Retinal pigment epithelial cell (primary cell): ENCODE results near the gene ADAMTS16.

Experiments
- DNase-seq: peaks from one replicate; pipeline ENCODE4 v3.0.0-alpha.2; 2010; ENCODE audit warnings: low read depth
- H3K4me3 ChIP-seq: 2 replicates; pipeline ENCODE4 v1.5.1; 2011; ENCODE audit warnings: mild to moderate bottlenecking, low read length, control low read depth, moderate library complexity
- CTCF ChIP-seq: conservative IDR thresholded peaks from 2 replicates; pipeline ENCODE4 v1.5.1; 2011; ENCODE audit warnings: low read depth, low read length, control low read depth, inconsistent platforms

The ADAMTS16 gene

GRCh38 chr5:5270161-5270560, 130.0 kb downstream of the ADAMTS16 start:
- no peak overlapping the region for H3K4me3 ChIP-seq
- no peak for DNase-seq
- no peak for TF ChIP-seq CTCF

GRCh38 chr5:5270958-5271785, 131.0 kb downstream of the ADAMTS16 start:
- peak; percentile 4 for TF ChIP-seq CTCF
- peak overlapping the region; percentile 25 for H3K4me3 ChIP-seq
- peak; percentile 50 for DNase-seq

- DNase-seq: peak; percentile 69
- H3K4me3 ChIP-seq: peak overlapping the region; percentile 25
- TF ChIP-seq CTCF: no peak
These were observed 131.7 kb downstream of the ADAMTS16 start for GRCh38 chr5:5271786-5272321.

- TF ChIP-seq CTCF: no peak
- no peak overlapping the region for H3K4me3 ChIP-seq
- DNase-seq: no peak
These were observed 133.3 kb downstream of the ADAMTS16 start for GRCh38 chr5:5273398-5273797.

- no peak for TF ChIP-seq CTCF
- no peak for DNase-seq
- no peak overlapping the region for H3K4me3 ChIP-seq
These were observed 133.8 kb downstream of the ADAMTS16 start for GRCh38 chr5:5273976-5274375.

GRCh38 chr5:5275211-5275610, 135.1 kb downstream of the ADAMTS16 start:
- no peak for TF ChIP-seq CTCF
- no peak for DNase-seq
- no peak overlapping the region for H3K4me3 ChIP-seq

GRCh38 chr5:5276430-5276829, 136.3 kb downstream of the ADAMTS16 start:
- peak; percentile 55 for DNase-seq
- no peak overlapping the region for H3K4me3 ChIP-seq
- no peak for TF ChIP-seq CTCF
